ENCODE data around the gene HOXB6. TPM values are rescaled to one million over a fixed set of nuclear protein-coding genes. Genes with fewer than 3 reads are reported as not detected.

Gene HOXB6
- total RNA-seq, 1 experiment from 2014 or later = 0.92 TPM

DNA sequence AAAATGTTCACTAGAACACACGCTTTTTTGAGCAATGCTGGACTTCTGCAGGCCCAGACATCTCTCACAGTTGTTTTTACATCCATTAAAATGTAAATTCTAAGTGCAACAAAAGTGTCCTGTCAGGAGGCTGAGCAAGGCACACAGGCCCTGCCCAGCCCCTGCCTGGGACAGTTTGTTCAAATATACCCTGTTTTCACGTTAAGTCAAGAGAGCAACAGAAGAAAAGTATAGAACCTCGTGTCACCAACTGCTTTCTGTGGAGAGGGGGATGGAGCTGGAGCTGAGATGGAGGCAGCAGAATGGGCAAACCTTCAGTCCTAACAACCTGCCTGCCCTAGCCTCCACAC lies 55.5 kb downstream of the HOXB6 start:
- in situ Hi-C loops (cut with HindIII; ENCODE audit: low sequenced_read_pairs) = no loop called here
- no peak for DNase-seq (ENCODE audit: low spot score)

DNA sequence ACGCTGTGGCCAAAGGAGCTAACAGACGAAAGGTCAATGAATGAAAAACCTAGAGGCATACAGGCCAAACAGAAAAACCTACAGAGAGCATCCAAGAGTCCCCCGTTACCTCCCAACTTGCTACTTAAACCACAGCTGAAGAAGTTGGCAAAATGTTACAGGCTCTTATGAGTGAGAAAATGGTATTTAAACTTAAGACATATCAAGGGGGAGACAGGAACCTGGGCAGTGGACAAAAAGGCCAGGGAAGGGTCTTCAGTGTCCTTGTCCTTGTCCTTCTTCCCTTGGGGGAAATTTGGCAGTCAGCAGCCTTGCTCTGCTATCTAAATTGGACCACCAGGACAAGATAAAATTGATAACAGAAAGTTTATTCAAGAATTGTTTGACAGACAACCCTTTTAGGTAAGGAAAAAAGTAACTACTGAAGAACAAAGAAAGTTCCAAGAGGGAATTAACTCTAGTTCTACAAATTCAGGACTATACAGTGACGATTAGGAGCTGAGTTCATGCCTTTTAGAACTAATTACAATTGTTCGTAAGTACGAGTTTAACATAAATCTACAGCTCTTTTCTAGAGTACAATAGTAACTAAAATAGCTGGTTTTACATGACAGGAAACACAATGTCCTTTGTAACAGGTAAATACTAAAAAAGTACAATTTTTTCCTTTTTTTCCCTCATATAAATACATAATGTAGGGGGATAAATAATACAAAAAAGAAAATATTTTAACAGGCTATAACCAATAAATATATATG lies 56.1 kb downstream of the HOXB6 start:
- no peak for DNase-seq (ENCODE audit: low spot score)
- in situ Hi-C loops (cut with HindIII; ENCODE audit: low sequenced_read_pairs) = no loop called here

DNA sequence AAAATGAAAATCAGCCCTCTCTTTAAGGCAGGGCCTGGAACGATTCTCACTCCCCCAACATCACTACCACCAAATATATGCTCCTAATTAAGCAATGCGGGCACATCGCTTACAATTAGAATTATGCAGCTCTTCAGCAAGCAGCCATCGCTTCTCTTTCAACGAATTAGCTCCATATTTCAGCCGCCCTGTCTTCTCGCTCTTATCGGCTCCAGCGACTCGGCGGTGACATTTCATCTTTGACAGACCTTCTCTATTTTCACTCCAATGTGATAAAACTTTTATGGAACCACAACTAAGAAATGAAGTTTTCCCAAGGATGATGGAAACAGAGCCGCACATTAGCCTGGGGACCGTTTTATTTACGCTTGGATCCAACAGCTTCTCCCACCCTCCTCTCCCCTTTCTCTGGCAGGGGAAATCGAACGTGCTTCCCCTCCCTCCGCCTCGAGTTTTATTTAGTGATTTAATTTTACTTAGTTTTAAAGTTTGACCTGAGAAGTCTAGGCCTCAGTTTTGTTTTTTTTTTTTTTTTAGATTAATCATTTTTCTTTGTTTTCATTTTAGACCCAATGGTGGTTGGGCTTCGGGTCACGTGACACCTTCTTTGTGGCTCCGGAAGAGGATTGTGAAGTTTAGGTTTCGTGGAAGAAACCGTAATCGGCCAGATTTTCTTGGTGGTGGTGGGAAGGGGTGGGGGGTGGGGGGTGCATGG lies 56.8 kb downstream of the HOXB6 start:
- no peak for DNase-seq (ENCODE audit: low spot score)
- in situ Hi-C loops (cut with HindIII; ENCODE audit: low sequenced_read_pairs) = no loop called here

DNA sequence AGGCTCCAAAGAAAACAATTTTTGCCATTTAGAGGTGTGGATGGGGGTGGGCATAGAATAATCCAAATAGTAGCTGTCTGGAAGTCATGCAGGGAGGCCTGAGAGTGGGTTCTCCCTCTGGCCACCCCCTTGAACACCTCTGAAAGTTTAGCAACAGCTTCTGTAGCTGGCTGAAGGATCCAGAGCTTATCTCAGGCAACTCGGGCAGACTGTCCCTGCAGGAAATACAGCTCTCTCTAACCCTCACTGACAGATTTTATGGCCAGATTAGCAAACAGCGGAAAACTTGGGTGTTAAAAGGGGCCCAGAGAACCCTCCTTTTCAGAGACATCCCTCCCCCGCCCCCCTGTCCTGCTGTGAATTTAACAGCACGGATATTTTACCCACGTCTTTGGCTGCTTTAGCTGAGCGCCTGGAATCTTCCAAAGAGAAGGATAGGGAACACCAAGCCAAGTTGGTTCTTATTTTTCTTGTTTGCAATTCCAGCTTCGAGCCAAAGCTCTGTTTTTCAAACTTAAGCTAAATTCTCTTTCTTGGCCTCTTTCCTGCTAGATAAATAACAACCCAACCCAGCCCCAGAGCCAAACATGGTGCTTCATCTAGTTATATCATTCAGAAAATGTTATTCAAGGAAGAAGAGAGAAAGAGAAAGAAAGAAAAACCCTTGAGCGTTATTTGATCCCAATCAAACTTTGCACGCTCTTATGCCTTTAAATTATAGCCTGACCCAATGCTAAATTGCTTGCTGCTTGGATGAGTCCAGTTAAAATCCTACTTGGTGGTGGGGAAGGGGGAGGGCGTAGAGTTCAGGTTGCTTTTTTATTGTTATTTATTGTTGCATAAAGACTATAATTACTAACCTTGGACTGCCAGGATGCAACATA lies 57.6 kb downstream of the HOXB6 start:
- no peak for DNase-seq (ENCODE audit: low spot score)
- in situ Hi-C loops (cut with HindIII; ENCODE audit: low sequenced_read_pairs) = no loop called here

DNA sequence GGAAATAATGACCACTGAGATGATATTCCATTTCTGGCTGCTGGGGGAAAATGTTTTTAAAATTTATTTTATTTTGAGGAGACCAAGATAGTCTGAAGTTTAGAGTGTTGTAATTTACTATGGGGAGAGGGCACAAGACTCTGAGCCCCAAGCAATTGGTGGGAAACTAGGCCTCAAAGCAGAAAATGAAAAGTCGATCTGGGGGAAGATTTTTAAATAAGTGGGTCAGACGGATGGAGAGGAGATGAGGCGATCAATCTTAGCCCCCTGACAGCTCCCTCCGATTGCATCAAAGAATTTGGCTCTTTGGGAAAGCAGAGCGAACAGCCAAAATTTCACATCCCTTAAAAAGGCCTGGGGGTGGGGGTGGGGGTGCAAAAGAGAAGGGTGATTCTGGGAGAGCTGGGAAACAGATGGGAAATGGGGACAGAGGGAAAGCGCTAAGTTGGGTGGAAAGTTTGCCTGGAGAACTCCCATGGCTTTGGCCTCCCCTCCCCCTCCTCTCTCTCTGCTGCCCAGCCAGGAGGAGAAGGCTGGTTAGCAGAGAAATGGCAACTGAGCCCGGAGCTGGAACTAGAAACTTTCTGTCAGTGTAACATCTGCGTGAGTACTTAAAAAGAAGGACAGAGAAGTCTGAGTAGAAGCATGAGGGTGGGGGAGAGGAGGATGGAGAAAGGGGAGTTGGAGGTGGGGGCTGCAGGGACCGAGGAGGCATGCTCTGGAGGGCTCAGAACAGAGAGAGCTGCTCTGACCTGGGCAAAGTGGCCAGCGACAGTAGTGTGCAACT lies 58.5 kb downstream of the HOXB6 start:
- DNase-seq (ENCODE audit: low spot score) = peak; percentile 29
- in situ Hi-C loops (cut with HindIII; ENCODE audit: low sequenced_read_pairs) = no loop called here

Other genes starting within 250 kb of the HOXB6 start
- gene SKAP1, start 174.8 kb downstream of the HOXB6 start, total RNA-seq (2014; rRNA removed; shearing (Covaris generic)) = not detected in 2 replicates
- gene HOXB1, start 74.0 kb downstream of the HOXB6 start, total RNA-seq (2014; rRNA removed; shearing (Covaris generic)) = not detected in 2 replicates
- gene HOXB2, start 59.9 kb downstream of the HOXB6 start, total RNA-seq (2014; rRNA removed; shearing (Covaris generic)) = 8.9 and 19.7 TPM in 2 replicates
- gene HOXB4, start 26.6 kb downstream of the HOXB6 start, total RNA-seq (2014; rRNA removed; shearing (Covaris generic)) = 0.78 and 2.2 TPM in 2 replicates
- 0.74 and 12.0 TPM in 2 replicates for gene HOXB3, start 14.7 kb downstream of the HOXB6 start, total RNA-seq (2014; rRNA removed; shearing (Covaris generic))
- 1.7 TPM in 1 of 2 replicates, not detected in the other for gene HOXB5, start 11.2 kb downstream of the HOXB6 start, total RNA-seq (2014; rRNA removed; shearing (Covaris generic))
- 9.1 and 12.8 TPM in 2 replicates for gene HOXB7, start 6.0 kb upstream of the HOXB6 start, total RNA-seq (2014; rRNA removed; shearing (Covaris generic))
- 0.10 TPM in 1 of 2 replicates, not detected in the other for gene HOXB8, start 10.3 kb upstream of the HOXB6 start, total RNA-seq (2014; rRNA removed; shearing (Covaris generic))
- gene HOXB9, start 21.4 kb upstream of the HOXB6 start, total RNA-seq (2014; rRNA removed; shearing (Covaris generic)) = 1.8 and 4.1 TPM in 2 replicates
- 8.2 TPM in 1 of 2 replicates, not detected in the other for gene PRAC1, start 117.5 kb upstream of the HOXB6 start, total RNA-seq (2014; rRNA removed; shearing (Covaris generic))
- 9.5 and 42.2 TPM in 2 replicates for gene PRAC2, start 118.2 kb upstream of the HOXB6 start, total RNA-seq (2014; rRNA removed; shearing (Covaris generic))
- 54.8 and 60.5 TPM in 2 replicates for gene HOXB13, start 123.8 kb upstream of the HOXB6 start, total RNA-seq (2014; rRNA removed; shearing (Covaris generic))
- gene TTLL6, start 212.2 kb upstream of the HOXB6 start, total RNA-seq (2014; rRNA removed; shearing (Covaris generic)) = 6.9 and 9.4 TPM in 2 replicates
- gene CALCOCO2, start 226.0 kb upstream of the HOXB6 start, total RNA-seq (2014; rRNA removed; shearing (Covaris generic)) = 37.8 and 66.1 TPM in 2 replicates